Measurements from ENCODE around the gene LRRC27. TPM values are rescaled to one million over a fixed set of nuclear protein-coding genes. Genes with fewer than 3 reads are reported as not detected.
"Not testable (repeated sequence)": the region's sequence is repeated elsewhere in the genome, so short reads cannot be mapped to it uniquely, and the experiment has no call there.

LRRC27 gene
- total RNA-seq, 2 experiments from 2014 or later = 3.6 to 4.1 TPM

DNA sequence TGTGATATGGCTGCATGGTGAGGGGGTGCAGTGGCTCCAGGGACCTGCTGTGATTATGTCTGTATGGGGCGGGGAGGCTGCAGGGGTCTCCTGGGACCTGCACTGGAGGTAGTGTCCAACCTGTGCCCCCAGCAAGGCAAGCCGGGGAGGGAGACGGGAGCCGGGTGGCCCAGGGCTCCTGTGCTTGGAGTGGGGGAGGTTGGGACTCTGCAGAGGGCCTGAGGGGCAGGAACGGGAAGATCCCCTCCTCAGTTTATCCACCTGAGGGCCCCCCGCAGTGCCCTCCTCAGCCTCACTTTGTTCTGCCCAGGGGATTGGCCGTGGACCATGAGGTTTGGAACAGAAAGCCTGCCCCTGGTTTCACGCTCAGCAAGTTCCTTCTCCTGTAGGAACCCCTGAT lies 42.2 kb downstream of the LRRC27 start:
- H3K4me3 Mint-ChIP-seq = no peak overlapping the region
- H3K36me3 Mint-ChIP-seq (ENCODE audit: low read depth) = no peaks in the 10 kb centered on the region
- peaks cover 2% of the 10 kb centered on the region for H3K27me3 Mint-ChIP-seq
- ChIA-PET POLR2A (no interaction called here), CTCF (no interaction called here)
- H3K4me1 Mint-ChIP-seq = peaks cover 3% of the 10 kb centered on the region
- intact Hi-C loops (cut with DNase I, micrococcal nuclease) = loop anchor here in 1 of 2 experiments (5.0 kb wide), 1 partner anchor 152 kb away; no protein-coding TSS in a partner anchor
- DNase-seq = no peak
- no peak for ATAC-seq
- no peaks in the 10 kb centered on the region for H3K9me3 Mint-ChIP-seq (ENCODE audit: low read depth)
- no peak overlapping the region for H3K27ac Mint-ChIP-seq

DNA sequence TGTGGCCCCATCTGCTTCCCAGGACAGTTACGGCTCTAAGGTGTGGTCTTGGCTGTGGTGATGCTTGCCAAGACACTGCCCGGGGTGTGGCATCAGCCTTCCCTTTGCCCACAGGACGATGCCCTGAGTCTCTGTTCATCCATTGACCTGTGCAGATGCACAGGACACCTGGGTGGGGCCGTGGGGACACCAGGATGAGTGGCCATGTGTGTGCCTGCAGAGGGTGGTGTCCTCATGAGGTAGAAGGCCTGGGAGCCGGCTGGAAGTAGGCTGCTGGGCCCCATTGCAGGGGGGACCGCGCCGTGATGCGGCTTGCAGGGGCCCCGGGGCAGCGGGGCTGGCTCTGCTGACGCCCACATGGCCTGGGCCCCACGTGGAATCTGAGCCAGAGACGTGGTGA lies 42.6 kb downstream of the LRRC27 start:
- ChIA-PET CTCF (no interaction called here), POLR2A (no interaction called here)
- Mint-ChIP-seq H3K36me3 (ENCODE audit: low read depth) (no peaks in the 10 kb centered on the region), H3K9me3 (ENCODE audit: low read depth) (no peaks in the 10 kb centered on the region), H3K27ac (no peak overlapping the region), H3K27me3 (peaks cover 2% of the 10 kb centered on the region), H3K4me1 (peaks cover 3% of the 10 kb centered on the region), H3K4me3 (no peak overlapping the region)
- ATAC-seq = no peak
- intact Hi-C loops (cut with DNase I, micrococcal nuclease) = loop anchor here in 1 of 2 experiments (5.0 kb wide), 1 partner anchor 152 kb away; no protein-coding TSS in a partner anchor
- no peak for DNase-seq

DNA sequence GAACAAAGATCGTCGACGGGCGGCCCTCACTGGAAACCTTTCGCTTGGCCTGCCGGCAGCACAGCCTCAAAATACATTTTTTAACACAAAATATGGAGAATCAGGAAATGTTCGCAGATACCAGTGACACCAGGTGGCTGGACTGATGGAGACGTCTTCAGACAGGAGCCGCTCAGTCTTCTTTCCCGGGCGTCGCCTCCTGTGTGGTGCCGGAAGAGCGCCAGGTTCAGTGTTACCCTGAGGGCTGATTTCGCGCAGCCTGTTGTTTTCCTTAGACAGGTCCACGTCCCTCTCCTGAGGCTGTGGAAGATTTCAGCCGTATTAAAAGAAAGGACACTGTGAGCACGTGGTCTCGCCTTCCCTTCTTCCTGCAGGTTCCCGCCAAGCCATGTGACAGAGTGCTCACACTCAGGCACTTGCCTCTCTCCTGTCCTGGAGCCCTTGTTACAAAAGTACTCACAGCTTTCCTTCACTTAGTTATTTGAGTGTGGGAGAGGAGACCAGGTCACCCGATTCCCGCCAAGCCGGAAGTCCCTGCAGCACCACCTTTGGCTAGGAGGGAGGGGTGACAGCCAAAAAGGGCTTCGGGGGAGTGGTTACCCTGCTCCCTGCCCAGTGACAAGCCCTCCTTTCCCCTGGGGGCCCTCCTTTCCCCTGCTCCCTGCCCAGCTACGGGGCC lies 43.3 kb downstream of the LRRC27 start:
- CTCF ChIA-PET = no interaction called here
- Mint-ChIP-seq H3K4me3 (no peak overlapping the region), H3K4me1 (peaks cover 3% of the 10 kb centered on the region), H3K27ac (no peak overlapping the region), H3K27me3 (peaks cover 2% of the 10 kb centered on the region), H3K9me3 (ENCODE audit: low read depth) (no peaks in the 10 kb centered on the region), H3K36me3 (ENCODE audit: low read depth) (no peaks in the 10 kb centered on the region)
- intact Hi-C loops (cut with DNase I, micrococcal nuclease) = no loop called here
- DNase-seq (no peak), ATAC-seq (no peak)
- POLR2A ChIA-PET = no interaction called here

DNA sequence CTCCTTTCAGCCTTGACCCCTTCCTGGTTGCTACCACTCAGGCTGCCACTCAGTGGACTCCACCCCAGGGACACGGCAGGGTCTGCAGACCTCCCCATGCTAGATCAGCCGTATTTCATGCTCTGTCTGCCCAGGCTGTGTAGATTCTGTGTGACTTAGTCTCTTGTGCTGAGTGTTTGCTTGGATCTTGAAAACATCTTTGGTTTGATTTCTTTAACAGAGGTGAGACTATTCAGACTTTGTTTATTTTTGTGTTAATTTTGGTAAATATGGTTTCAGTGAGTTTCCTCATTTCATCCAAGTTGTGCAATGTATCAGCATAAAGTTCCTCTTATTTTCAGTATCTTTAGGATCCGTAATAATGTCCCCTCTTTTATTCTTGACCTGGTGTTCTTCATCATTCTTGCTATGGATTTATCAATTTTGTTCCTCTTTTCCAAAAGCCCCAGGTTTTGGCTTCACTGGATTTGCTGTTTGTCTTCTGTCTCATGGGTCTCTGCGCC lies 43.9 kb downstream of the LRRC27 start:
- no peaks in the 10 kb centered on the region for H3K9me3 Mint-ChIP-seq (ENCODE audit: low read depth)
- intact Hi-C loops (cut with DNase I, micrococcal nuclease) = no loop called here
- H3K27ac Mint-ChIP-seq = no peak overlapping the region
- H3K36me3 Mint-ChIP-seq (ENCODE audit: low read depth) = no peaks in the 10 kb centered on the region
- peaks cover 2% of the 10 kb centered on the region for H3K27me3 Mint-ChIP-seq
- no peak overlapping the region for H3K4me3 Mint-ChIP-seq
- DNase-seq (no peak), ATAC-seq (no peak)
- H3K4me1 Mint-ChIP-seq = peaks cover 3% of the 10 kb centered on the region
- ChIA-PET CTCF (interaction anchor here (1.2 to 1.3 kb wide), 2 partner anchors 13 to 22 kb away, joined by 3 read pairs; no protein-coding TSS in a partner anchor), POLR2A (no interaction called here)

DNA sequence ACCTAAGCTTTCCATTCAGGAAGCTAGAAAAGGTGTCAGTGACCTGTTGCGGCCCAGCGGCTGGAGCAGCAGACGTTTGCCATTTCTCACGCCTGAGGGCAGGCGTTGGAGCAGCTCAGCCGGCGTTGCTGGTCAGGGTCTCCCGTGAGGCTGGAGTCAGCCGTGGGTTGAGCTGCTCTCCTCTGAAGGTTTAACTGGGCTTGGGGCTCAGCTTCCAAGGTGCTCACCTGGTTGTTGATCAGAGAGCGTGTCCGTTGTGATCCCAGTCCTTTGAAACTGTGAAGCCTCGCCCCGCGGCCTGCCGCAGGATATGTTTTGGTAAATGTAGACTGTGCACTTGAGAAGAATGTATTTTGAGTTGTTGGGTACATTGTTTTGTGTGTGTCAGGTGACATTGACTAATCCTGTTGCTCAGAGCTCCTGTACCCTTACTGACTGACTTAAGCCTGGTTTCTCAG lies 44.4 kb downstream of the LRRC27 start:
- Mint-ChIP-seq H3K36me3 (ENCODE audit: low read depth) (no peaks in the 10 kb centered on the region), H3K9me3 (ENCODE audit: low read depth) (no peaks in the 10 kb centered on the region), H3K27ac (no peak overlapping the region), H3K4me3 (no peak overlapping the region), H3K27me3 (peaks cover 2% of the 10 kb centered on the region), H3K4me1 (peaks cover 3% of the 10 kb centered on the region)
- intact Hi-C loops (cut with DNase I, micrococcal nuclease) = no loop called here
- ChIA-PET POLR2A (no interaction called here), CTCF (interaction anchor here (1.2 to 1.3 kb wide), 2 partner anchors 13 to 23 kb away, joined by 3 read pairs; no protein-coding TSS in a partner anchor)
- ATAC-seq = no peak
- no peak for DNase-seq

DNA sequence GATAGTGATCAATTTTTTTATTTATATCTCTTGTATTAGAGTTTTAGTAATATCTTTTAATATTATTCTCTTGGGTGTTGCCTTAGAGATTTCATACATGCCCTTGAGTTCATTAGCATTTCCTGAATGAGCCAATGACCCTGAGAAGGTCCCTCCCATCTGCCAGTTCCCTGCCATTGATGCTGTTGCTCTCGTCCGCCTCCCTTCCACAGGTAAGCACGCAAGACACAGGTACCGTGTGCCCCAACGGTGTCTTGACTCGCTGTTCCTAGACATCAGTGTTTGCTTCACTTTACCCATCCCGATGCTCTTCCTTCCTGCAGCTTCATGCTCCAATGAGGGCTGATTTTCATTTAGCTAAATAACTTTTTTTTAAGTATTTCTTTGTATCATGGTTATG lies 45.3 kb downstream of the LRRC27 start:
- H3K4me1 Mint-ChIP-seq = no peaks in the 10 kb centered on the region
- H3K36me3 Mint-ChIP-seq (ENCODE audit: low read depth) = no peaks in the 10 kb centered on the region
- H3K4me3 Mint-ChIP-seq = no peak overlapping the region
- CTCF ChIA-PET = no interaction called here
- H3K9me3 Mint-ChIP-seq (ENCODE audit: low read depth) = no peaks in the 10 kb centered on the region
- POLR2A ChIA-PET = no interaction called here
- intact Hi-C loops (cut with DNase I, micrococcal nuclease) = no loop called here
- no peak for DNase-seq
- no peak overlapping the region for H3K27ac Mint-ChIP-seq
- no peaks in the 10 kb centered on the region for H3K27me3 Mint-ChIP-seq
- ATAC-seq = no peak

DNA sequence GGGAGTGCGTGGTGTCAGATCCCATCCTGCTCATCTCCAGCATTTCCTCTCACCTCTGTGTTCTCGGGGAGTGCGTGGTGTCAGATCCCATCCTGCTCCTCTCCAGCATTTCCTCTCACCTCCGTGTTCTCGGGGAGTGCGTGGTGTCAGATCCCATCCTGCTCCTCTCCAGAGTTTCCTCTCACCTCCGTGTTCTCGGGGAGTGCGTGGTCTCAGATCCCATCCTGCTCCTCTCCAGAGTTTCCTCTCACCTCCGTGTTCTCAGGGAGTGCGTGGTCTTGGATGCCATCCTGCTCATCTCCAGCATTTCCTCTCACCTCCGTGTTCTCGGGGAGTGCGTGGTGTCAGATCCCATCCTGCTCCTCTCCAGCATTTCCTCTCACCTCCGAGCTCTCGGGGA lies 47.0 kb downstream of the LRRC27 start:
- H3K4me1 Mint-ChIP-seq; H3K27me3 Mint-ChIP-seq; intact Hi-C loops (cut with DNase I, micrococcal nuclease); H3K27ac Mint-ChIP-seq; ATAC-seq; DNase-seq; POLR2A ChIA-PET; H3K36me3 Mint-ChIP-seq (ENCODE audit: low read depth); H3K9me3 Mint-ChIP-seq (ENCODE audit: low read depth); H3K4me3 Mint-ChIP-seq; CTCF ChIA-PET: not testable (repeated sequence)

DNA sequence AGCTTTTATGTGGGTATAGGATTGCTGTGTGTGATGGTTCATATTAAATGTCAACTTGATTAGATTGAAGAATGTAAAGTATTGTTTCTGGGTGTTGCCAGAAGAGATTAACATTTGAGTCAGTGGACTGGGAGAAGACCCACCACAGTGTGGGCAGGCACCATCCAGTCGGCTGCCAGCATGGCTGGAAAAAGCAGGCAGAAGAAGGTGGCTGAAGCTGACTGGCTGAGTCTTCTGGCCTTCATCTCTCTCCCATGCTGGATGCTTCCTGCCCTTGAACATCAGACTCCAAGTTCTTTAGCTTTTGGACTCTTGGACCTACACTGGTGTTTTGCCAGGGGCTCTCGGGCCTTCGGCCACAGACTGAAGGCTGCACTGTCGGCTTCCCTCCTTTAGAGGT lies 49.0 kb downstream of the LRRC27 start:
- H3K4me1 Mint-ChIP-seq; intact Hi-C loops (cut with DNase I, micrococcal nuclease); H3K27ac Mint-ChIP-seq; H3K36me3 Mint-ChIP-seq (ENCODE audit: low read depth); H3K27me3 Mint-ChIP-seq; ATAC-seq; H3K9me3 Mint-ChIP-seq (ENCODE audit: low read depth); DNase-seq; H3K4me3 Mint-ChIP-seq: not testable (repeated sequence)
- CTCF ChIA-PET = interaction anchor here (0.6 kb wide), 2 partner anchors 138 to 882 kb away, joined by 3 read pairs; no protein-coding TSS in a partner anchor
- POLR2A ChIA-PET = interaction anchor here (0.6 kb wide), 1 partner anchor 76 kb away, joined by 3 read pairs; no protein-coding TSS in a partner anchor

DNA sequence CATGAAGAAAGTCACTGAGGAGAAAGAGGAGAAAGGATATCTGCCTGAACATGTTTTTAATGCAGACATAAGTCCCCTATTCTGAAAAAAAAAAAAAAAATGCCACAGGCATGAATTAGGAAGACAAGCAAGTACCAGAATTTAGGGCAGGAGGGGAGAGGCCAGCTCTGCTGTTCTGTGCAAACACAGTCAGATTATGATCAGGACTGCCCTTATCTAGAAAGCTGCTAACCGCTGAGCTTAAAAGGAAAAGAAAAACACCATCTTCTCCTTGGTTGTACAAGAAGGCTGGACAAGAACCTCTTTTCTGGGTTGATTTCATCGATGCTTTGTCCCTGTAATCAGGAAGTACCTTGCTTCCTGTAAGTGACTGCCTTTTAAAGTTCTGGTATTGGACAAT lies 49.7 kb downstream of the LRRC27 start:
- ATAC-seq = no peak
- no peak overlapping the region for H3K27ac Mint-ChIP-seq
- H3K9me3 Mint-ChIP-seq (ENCODE audit: low read depth) = no peaks in the 10 kb centered on the region
- H3K27me3 Mint-ChIP-seq = no peaks in the 10 kb centered on the region
- ChIA-PET CTCF (no interaction called here), POLR2A (no interaction called here)
- intact Hi-C loops (cut with DNase I, micrococcal nuclease) = no loop called here
- no peak overlapping the region for H3K4me3 Mint-ChIP-seq
- H3K4me1 Mint-ChIP-seq = peaks cover 2% of the 10 kb centered on the region
- DNase-seq = no peak
- H3K36me3 Mint-ChIP-seq (ENCODE audit: low read depth) = no peaks in the 10 kb centered on the region

DNA sequence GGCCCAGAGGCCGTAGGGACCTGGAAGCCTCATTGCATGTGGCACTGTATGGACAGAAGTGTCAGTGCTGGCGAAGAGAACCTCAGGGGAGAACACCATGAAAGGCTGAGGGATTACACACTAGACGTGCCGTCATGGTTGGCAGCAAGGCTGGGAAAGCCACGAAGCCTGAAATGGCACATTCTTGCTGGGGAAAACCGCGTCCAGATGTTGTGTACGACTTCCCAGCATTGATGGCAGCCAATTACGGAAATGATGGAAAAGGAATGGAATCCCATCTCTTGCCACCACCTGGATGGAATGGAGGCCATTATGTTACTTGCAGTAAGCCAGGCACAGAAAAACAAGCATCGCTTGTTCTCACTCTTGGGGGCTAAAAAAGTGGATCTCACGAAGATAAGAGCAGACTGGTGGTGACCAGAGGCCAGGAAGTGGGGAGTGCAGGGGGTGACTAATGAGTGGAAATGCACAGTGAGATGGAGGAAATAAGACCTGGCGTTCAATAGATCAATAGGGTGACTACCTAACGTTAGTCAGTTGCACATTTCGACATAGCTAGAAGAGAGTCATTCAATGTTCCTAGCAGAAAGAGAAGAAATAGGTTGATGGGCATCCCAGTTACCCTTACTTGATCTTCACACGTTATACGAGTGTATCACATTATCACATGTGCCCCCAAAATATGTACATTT lies 50.4 kb downstream of the LRRC27 start:
- ATAC-seq (no peak), DNase-seq (no peak)
- ChIA-PET CTCF (interaction anchor here (0.8 to 0.9 kb wide), 2 partner anchors 22 to 56 kb away, joined by 3 read pairs; no protein-coding TSS in a partner anchor), POLR2A (interaction anchor here (0.5 kb wide), 1 partner anchor 121 kb away, joined by 3 read pairs; no protein-coding TSS in a partner anchor)
- intact Hi-C loops (cut with DNase I, micrococcal nuclease) = no loop called here
- H3K4me3 Mint-ChIP-seq = no peak overlapping the region
- H3K27ac Mint-ChIP-seq = no peak overlapping the region
- H3K27me3 Mint-ChIP-seq = no peaks in the 10 kb centered on the region
- H3K4me1 Mint-ChIP-seq = peaks cover 2% of the 10 kb centered on the region
- H3K9me3 Mint-ChIP-seq (ENCODE audit: low read depth) = no peaks in the 10 kb centered on the region
- H3K36me3 Mint-ChIP-seq (ENCODE audit: low read depth) = no peaks in the 10 kb centered on the region

DNA sequence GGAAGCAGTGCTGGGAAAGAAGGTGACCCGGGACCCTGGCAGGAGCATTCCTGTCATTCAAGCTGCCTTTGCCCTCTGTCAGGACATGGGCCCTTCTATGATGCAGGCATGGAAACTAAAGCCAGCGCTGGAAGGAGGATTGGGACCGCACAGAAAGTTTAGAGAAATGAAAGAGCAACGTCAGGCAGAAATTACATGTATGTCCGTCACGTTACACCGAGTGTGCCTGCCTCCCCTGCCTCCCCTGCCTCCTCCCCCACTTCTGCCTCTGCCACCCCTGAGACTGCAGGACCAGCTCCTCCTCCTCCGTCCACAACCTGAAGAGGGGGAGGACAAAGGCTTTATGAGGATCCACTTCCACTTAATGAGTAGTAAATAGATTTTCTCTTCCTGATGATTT lies 51.1 kb downstream of the LRRC27 start:
- Mint-ChIP-seq H3K4me3 (no peak overlapping the region), H3K9me3 (ENCODE audit: low read depth) (no peaks in the 10 kb centered on the region), H3K27ac (no peak overlapping the region), H3K27me3 (no peaks in the 10 kb centered on the region), H3K36me3 (ENCODE audit: low read depth) (no peaks in the 10 kb centered on the region), H3K4me1 (peaks cover 5% of the 10 kb centered on the region)
- no peak for ATAC-seq
- ChIA-PET POLR2A (interaction anchor here (0.5 kb wide), 1 partner anchor 122 kb away, joined by 3 read pairs; no protein-coding TSS in a partner anchor), CTCF (interaction anchor here (0.8 to 0.9 kb wide), 2 partner anchors 22 to 56 kb away, joined by 3 read pairs; no protein-coding TSS in a partner anchor)
- no peak for DNase-seq
- intact Hi-C loops (cut with DNase I, micrococcal nuclease) = no loop called here
